Esophagus muscularis mucosa (tissue), 4 donors: ENCODE data around the gene MAP3K3. TPM values are rescaled to one million over a fixed set of nuclear protein-coding genes. Genes with fewer than 3 reads are reported as not detected.
A peak's percentile ranks its signal among the peaks of the same experiment; 100 is the strongest.

Experiments used
- DNase-seq: peaks from one replicate; pipeline ENCODE4 v3.0.0-alpha.2; 2017; ENCODE audit errors: extremely low spot score
- H3K27ac ChIP-seq, 4 donors: fragments of 200-600 bp; sonication (generic); replicated peaks in 1 of 4; 1 replicate in 3 of 4; 2 replicates in 1 of 4; pipeline ENCODE4 v1.5.1; 2016 to 2019; ENCODE audit warnings: mild to moderate bottlenecking in 1 of 4
- H3K27me3 ChIP-seq, 4 donors: fragments of 200-600 bp; sonication (generic); one replicate each; pipeline versions ENCODE4 v1.5.1 to v1.6.0; 2016 to 2019
- H3K36me3 ChIP-seq, 4 donors: fragments of 200-600 bp; sonication (generic); one replicate each; pipeline ENCODE4 v1.5.1; 2016 to 2019
- H3K4me1 ChIP-seq, 4 donors: fragments of 200-600 bp; sonication (generic); one replicate each; pipeline ENCODE4 v1.5.1; 2016 to 2019
- H3K4me3 ChIP-seq, 4 donors: fragments of 200-600 bp; sonication (generic); 1 replicate in 2 of 4; 2 replicates in 2 of 4; pipeline ENCODE4 v1.5.1; 2016 to 2019; ENCODE audit warnings: mild to moderate bottlenecking in 4 of 4, moderate library complexity in 1 of 4
- H3K9me3 ChIP-seq, 4 donors: fragments of 200-600 bp; sonication (generic); 1 replicate in 3 of 4; 2 replicates in 1 of 4; pipeline ENCODE4 v1.5.1; 2016 to 2019
- EP300 ChIP-seq: sonication (generic); formaldehyde crosslinking; IDR thresholded peaks from one replicate; pipeline ENCODE4 v1.6.1; 2017; ENCODE audit warnings: antibody characterized with exemption
- POLR2A ChIP-seq: fragments of 450-650 bp; IDR thresholded peaks from one replicate; pipeline ENCODE4 v1.6.1; 2017; ENCODE audit warnings: antibody characterized with exemption, moderate library complexity, mild to moderate bottlenecking, low read depth
- POLR2AphosphoS5 ChIP-seq, 2 donors: sonication (generic); formaldehyde crosslinking; IDR thresholded peaks; one replicate each; pipeline ENCODE4 v1.6.1; 2017; ENCODE audit warnings: antibody characterized with exemption in 2 of 2
- WGBS: methylation state at CpG from one replicate; pipeline ENCODE4 v1.1.5; 2018; 5-methylcytosine and 5-hydroxymethylcytosine counted together
- intact Hi-C: fragments of 100-400 bp; cut with DNase I; formaldehyde crosslinking; loops from one replicate; pipeline ENCODE4 v1.15.1; 2023
- total RNA-seq, 4 donors: library from RNA; depleted of rRNA; stranded (reverse); fragments of >200 nt; gene quantifications; one replicate each; pipeline versions ENCODE4 v1.1.0 to v1.2.1, GENCODE V29; 2016
- TF ChIP-seq, protein P1 (sequence below), 3 experiments: fragments of 200-600 bp in 2 of 3; fragments of 450-650 bp in 1 of 3; sonication (generic) in 2 of 3; IDR thresholded peaks; one replicate each; pipeline ENCODE4 v1.5.1; 2017 to 2019; ENCODE audit warnings: antibody characterized with exemption in 3 of 3, mild to moderate bottlenecking in 2 of 3, moderate library complexity in 1 of 3

The MAP3K3 gene
- total RNA-seq, 4 donors from 2014 or later, result 67.7 to 132 (median 86.6) TPM

- peak overlapping the region in 2 of 4 donors; percentile 40 to 83 for H3K27ac ChIP-seq
- H3K4me1 ChIP-seq, result peaks cover 19 to 57% (median 46%) of the 10 kb centered on the region in 4 donors
- intact Hi-C loops, result no loop called here
- H3K27me3 ChIP-seq, result peaks cover 0 to 19% (median 0%) of the 10 kb centered on the region in 4 donors
- TF ChIP-seq POLR2A (no peak), EP300 (no peak), POLR2AphosphoS5 (IDR thresholded peaks at IDR 0.05) (peak in 1 of 2 donors; percentile 27)
- TF ChIP-seq, protein P1, sequence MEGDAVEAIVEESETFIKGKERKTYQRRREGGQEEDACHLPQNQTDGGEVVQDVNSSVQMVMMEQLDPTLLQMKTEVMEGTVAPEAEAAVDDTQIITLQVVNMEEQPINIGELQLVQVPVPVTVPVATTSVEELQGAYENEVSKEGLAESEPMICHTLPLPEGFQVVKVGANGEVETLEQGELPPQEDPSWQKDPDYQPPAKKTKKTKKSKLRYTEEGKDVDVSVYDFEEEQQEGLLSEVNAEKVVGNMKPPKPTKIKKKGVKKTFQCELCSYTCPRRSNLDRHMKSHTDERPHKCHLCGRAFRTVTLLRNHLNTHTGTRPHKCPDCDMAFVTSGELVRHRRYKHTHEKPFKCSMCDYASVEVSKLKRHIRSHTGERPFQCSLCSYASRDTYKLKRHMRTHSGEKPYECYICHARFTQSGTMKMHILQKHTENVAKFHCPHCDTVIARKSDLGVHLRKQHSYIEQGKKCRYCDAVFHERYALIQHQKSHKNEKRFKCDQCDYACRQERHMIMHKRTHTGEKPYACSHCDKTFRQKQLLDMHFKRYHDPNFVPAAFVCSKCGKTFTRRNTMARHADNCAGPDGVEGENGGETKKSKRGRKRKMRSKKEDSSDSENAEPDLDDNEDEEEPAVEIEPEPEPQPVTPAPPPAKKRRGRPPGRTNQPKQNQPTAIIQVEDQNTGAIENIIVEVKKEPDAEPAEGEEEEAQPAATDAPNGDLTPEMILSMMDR (IDR thresholded peaks at IDR 0.05), result peak in 2 of 3 experiments; percentile 13 to 48
- H3K9me3 ChIP-seq, result no peaks in the 10 kb centered on the region
- DNase-seq, result no peak
- H3K36me3 ChIP-seq, result peaks cover 27 to 42% (median 40%) of the 10 kb centered on the region in 4 donors
- 64% methylated on average over 5 of the region's 9 CpGs for WGBS
- H3K4me3 ChIP-seq, result no peak overlapping the region
Observed at GRCh38 chr17:63696381-63696961, 74.3 kb downstream of the MAP3K3 start.

GRCh38 chr17:63697341-63698286 is 75.4 kb downstream of the MAP3K3 start:
- peaks cover 0 to 19% (median 0%) of the 10 kb centered on the region in 4 donors for H3K27me3 ChIP-seq
- peaks cover 15 to 31% (median 30%) of the 10 kb centered on the region in 4 donors for H3K36me3 ChIP-seq
- H3K9me3 ChIP-seq, result no peaks in the 10 kb centered on the region
- H3K4me3 ChIP-seq, result peak overlapping the region in 2 of 4 donors; percentile 65 to 68
- peak overlapping the region in 2 of 4 donors; percentile 44 to 83 for H3K27ac ChIP-seq
- WGBS, result 80% methylated on average over 18 of the region's 22 CpGs
- intact Hi-C loops, result no loop called here
- peaks cover 20 to 66% (median 54%) of the 10 kb centered on the region in 4 donors for H3K4me1 ChIP-seq
- no peak for DNase-seq
- TF ChIP-seq, protein P1 (IDR thresholded peaks at IDR 0.05), result peak in 1 of 3 experiments; percentile 57
- TF ChIP-seq POLR2A (no peak), EP300 (no peak), POLR2AphosphoS5 (IDR thresholded peaks at IDR 0.05) (peak; percentile 8 to 18)

- Histone ChIP-seq H3K4me1 (peaks cover 20 to 66% (median 54%) of the 10 kb centered on the region in 4 donors), H3K27me3 (peaks cover 0 to 19% (median 0%) of the 10 kb centered on the region in 4 donors), H3K36me3 (peaks cover 14 to 31% (median 30%) of the 10 kb centered on the region in 4 donors), H3K4me3 (peak overlapping the region; percentile 65 to 68 (median 66)), H3K9me3 (no peaks in the 10 kb centered on the region), H3K27ac (peak overlapping the region in 3 of 4 donors; percentile 44 to 83 (median 74))
- WGBS, result 60% methylated on average over 20 of the region's 24 CpGs
- TF ChIP-seq EP300 (no peak), POLR2AphosphoS5 (IDR thresholded peaks at IDR 0.05) (no peak), POLR2A (no peak)
- TF ChIP-seq, protein P1 (IDR thresholded peaks at IDR 0.05), result no peak
- no peak for DNase-seq
- intact Hi-C loops, result no loop called here
Observed at GRCh38 chr17:63698381-63698885, 76.2 kb downstream of the MAP3K3 start.

DNA sequence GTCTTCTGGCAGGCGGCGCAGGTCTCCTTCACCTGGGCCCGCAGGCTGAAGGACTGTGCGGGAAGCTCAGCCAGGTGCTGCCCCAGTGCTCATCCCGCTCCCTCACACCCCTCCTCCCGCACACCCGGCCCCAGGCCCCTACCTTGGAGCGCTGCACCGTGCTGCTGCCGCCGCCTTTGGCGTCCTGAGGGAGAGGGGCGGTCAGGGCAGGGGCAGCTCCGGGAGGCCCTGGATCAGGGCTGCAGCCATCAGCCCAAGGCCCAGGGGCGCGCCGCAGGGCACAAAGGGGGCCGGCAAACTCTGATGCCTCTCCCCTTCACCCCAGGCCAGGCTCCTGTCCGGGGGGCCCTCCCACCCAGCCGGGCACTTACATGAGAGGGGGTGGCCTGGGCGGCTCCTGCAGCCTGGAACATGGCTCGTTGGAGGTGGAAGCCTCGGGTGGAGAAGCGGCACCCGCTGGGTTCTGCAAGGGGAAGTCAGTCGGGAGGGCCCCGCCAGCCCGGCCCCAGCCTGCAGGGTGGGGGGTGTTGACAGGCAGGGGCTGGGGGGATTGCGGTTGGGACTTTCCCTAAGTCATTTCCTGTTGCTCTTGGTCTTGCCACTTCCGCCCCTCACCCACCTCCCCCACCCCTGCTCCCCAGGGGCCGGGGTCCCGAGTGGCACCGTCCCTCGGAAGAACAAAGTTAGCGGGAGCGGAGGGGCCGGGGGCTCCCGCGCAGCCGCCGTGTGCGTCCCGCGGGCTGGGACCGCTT is 76.8 kb downstream of the MAP3K3 start:
- Histone ChIP-seq H3K36me3 (peaks cover 8 to 31% (median 30%) of the 10 kb centered on the region in 4 donors), H3K27ac (peak overlapping the region; percentile 67 to 83 (median 74)), H3K4me1 (peaks cover 20 to 66% (median 54%) of the 10 kb centered on the region in 4 donors), H3K4me3 (peak overlapping the region; percentile 65 to 68 (median 66)), H3K9me3 (no peaks in the 10 kb centered on the region), H3K27me3 (peaks cover 0 to 19% (median 0%) of the 10 kb centered on the region in 4 donors)
- TF ChIP-seq POLR2A, result no peak
- peak in 1 of 2 donors; percentile 20 for TF ChIP-seq POLR2AphosphoS5 (IDR thresholded peaks at IDR 0.05)
- 6% methylated on average over 17 of the region's 45 CpGs for WGBS
- no peak for DNase-seq
- intact Hi-C loops, result no loop called here
